GM23338 (cell line): Measurements from ENCODE around the gene LACRT.

Experiments
- CREB1 ChIP-seq: fragments of 250-450 bp; sonication (Bioruptor Pico); IDR thresholded peaks from 2 replicates; pipeline ENCODE4 v1.5.0; 2020; ENCODE audit warnings: low read depth, mild to moderate bottlenecking, moderate library complexity
- EZH2 ChIP-seq: fragments of 200-600 bp; sonication (generic); IDR thresholded peaks from one replicate; pipeline ENCODE4 v1.8.0; 2017; ENCODE audit warnings: antibody characterized with exemption, mild to moderate bottlenecking, low read depth; ENCODE audit not compliant: unreplicated experiment
- EZH2phosphoT487 ChIP-seq: fragments of 200-600 bp; sonication (generic); IDR thresholded peaks from one replicate; pipeline ENCODE4 v1.8.1; 2018; ENCODE audit warnings: antibody characterized with exemption; ENCODE audit not compliant: unreplicated experiment
- POLR2AphosphoS5 ChIP-seq: IDR thresholded peaks from 2 replicates; pipeline ENCODE4 v1.6.1; 2016; ENCODE audit warnings: antibody characterized with exemption, low read depth
- REST ChIP-seq: IDR thresholded peaks from one replicate; pipeline ENCODE4 v1.6.1; 2018; ENCODE audit warnings: antibody characterized with exemption; ENCODE audit not compliant: unreplicated experiment
- ZNF114 ChIP-seq: fragments of 250-450 bp; sonication (Bioruptor Pico); IDR thresholded peaks from 2 replicates; pipeline ENCODE4 v1.5.0; 2020; ENCODE audit warnings: mild to moderate bottlenecking, moderate library complexity
- TF ChIP-seq, protein P1 (sequence below), 2 experiments: fragments of 200-600 bp in 1 of 2; sonication (generic) in 1 of 2; conservative IDR thresholded peaks; 2 replicates each; pipeline versions ENCODE4 v1.5.1 to v1.6.1; 2016 to 2017; ENCODE audit warnings: antibody characterized with exemption in 2 of 2, low read depth in 2 of 2, mild to moderate bottlenecking in 2 of 2, moderate library complexity in 1 of 2
- TF ChIP-seq, protein P2 (sequence below): fragments of 250-450 bp; sonication (Bioruptor Pico); IDR thresholded peaks from 2 replicates; pipeline ENCODE4 v1.5.0; 2020; ENCODE audit warnings: mild to moderate bottlenecking, moderate library complexity
- TF ChIP-seq, protein P3 (sequence below): IDR thresholded peaks from 2 replicates; pipeline ENCODE4 v1.6.1; 2016; ENCODE audit warnings: antibody characterized with exemption

GRCh38 chr12:54624315-54625279 lies 10.1 kb downstream of the LACRT start:
- TF ChIP-seq, protein P1, sequence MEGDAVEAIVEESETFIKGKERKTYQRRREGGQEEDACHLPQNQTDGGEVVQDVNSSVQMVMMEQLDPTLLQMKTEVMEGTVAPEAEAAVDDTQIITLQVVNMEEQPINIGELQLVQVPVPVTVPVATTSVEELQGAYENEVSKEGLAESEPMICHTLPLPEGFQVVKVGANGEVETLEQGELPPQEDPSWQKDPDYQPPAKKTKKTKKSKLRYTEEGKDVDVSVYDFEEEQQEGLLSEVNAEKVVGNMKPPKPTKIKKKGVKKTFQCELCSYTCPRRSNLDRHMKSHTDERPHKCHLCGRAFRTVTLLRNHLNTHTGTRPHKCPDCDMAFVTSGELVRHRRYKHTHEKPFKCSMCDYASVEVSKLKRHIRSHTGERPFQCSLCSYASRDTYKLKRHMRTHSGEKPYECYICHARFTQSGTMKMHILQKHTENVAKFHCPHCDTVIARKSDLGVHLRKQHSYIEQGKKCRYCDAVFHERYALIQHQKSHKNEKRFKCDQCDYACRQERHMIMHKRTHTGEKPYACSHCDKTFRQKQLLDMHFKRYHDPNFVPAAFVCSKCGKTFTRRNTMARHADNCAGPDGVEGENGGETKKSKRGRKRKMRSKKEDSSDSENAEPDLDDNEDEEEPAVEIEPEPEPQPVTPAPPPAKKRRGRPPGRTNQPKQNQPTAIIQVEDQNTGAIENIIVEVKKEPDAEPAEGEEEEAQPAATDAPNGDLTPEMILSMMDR (conservative IDR thresholded peaks at IDR 0.05; ENCODE audit: low read depth in 2 of 2): no peak
- TF ChIP-seq EZH2: no peak
- TF ChIP-seq REST: no peak
- no peak for TF ChIP-seq CREB1
- TF ChIP-seq, protein P2, sequence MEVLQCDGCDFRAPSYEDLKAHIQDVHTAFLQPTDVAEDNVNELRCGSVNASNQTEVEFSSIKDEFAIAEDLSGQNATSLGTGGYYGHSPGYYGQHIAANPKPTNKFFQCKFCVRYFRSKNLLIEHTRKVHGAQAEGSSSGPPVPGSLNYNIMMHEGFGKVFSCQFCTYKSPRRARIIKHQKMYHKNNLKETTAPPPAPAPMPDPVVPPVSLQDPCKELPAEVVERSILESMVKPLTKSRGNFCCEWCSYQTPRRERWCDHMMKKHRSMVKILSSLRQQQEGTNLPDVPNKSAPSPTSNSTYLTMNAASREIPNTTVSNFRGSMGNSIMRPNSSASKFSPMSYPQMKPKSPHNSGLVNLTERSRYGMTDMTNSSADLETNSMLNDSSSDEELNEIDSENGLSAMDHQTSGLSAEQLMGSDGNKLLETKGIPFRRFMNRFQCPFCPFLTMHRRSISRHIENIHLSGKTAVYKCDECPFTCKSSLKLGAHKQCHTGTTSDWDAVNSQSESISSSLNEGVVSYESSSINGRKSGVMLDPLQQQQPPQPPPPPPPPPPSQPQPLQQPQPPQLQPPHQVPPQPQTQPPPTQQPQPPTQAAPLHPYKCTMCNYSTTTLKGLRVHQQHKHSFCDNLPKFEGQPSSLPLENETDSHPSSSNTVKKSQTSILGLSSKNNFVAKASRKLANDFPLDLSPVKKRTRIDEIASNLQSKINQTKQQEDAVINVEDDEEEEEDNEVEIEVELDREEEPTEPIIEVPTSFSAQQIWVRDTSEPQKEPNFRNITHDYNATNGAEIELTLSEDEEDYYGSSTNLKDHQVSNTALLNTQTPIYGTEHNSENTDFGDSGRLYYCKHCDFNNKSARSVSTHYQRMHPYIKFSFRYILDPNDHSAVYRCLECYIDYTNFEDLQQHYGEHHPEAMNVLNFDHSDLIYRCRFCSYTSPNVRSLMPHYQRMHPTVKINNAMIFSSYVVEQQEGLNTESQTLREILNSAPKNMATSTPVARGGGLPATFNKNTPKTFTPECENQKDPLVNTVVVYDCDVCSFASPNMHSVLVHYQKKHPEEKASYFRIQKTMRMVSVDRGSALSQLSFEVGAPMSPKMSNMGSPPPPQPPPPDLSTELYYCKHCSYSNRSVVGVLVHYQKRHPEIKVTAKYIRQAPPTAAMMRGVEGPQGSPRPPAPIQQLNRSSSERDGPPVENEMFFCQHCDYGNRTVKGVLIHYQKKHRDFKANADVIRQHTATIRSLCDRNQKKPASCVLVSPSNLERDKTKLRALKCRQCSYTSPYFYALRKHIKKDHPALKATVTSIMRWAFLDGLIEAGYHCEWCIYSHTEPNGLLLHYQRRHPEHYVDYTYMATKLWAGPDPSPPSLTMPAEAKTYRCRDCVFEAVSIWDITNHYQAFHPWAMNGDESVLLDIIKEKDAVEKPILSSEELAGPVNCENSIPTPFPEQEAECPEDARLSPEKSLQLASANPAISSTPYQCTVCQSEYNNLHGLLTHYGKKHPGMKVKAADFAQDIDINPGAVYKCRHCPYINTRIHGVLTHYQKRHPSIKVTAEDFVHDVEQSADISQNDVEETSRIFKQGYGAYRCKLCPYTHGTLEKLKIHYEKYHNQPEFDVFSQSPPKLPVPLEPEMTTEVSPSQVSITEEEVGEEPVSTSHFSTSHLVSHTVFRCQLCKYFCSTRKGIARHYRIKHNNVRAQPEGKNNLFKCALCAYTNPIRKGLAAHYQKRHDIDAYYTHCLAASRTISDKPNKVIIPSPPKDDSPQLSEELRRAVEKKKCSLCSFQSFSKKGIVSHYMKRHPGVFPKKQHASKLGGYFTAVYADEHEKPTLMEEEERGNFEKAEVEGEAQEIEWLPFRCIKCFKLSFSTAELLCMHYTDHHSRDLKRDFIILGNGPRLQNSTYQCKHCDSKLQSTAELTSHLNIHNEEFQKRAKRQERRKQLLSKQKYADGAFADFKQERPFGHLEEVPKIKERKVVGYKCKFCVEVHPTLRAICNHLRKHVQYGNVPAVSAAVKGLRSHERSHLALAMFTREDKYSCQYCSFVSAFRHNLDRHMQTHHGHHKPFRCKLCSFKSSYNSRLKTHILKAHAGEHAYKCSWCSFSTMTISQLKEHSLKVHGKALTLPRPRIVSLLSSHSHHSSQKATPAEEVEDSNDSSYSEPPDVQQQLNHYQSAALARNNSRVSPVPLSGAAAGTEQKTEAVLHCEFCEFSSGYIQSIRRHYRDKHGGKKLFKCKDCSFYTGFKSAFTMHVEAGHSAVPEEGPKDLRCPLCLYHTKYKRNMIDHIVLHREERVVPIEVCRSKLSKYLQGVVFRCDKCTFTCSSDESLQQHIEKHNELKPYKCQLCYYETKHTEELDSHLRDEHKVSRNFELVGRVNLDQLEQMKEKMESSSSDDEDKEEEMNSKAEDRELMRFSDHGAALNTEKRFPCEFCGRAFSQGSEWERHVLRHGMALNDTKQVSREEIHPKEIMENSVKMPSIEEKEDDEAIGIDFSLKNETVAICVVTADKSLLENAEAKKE (CRISPR knock-in tag): no peak
- no peak for TF ChIP-seq EZH2phosphoT487
- TF ChIP-seq POLR2AphosphoS5: no peak
- no peak for TF ChIP-seq ZNF114 (CRISPR knock-in tag)
- TF ChIP-seq, protein P3, sequence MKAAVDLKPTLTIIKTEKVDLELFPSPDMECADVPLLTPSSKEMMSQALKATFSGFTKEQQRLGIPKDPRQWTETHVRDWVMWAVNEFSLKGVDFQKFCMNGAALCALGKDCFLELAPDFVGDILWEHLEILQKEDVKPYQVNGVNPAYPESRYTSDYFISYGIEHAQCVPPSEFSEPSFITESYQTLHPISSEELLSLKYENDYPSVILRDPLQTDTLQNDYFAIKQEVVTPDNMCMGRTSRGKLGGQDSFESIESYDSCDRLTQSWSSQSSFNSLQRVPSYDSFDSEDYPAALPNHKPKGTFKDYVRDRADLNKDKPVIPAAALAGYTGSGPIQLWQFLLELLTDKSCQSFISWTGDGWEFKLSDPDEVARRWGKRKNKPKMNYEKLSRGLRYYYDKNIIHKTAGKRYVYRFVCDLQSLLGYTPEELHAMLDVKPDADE: no peak
